Vagina (tissue), 2 donors: ENCODE measurements around the gene IL1A.

ENCODE experiments used
- POLR2A ChIP-seq, 2 donors: fragments of 450-650 bp; IDR thresholded peaks; one replicate each; pipeline ENCODE4 v1.6.1; 2017; ENCODE audit warnings: antibody characterized with exemption in 2 of 2, mild to moderate bottlenecking in 2 of 2, moderate library complexity in 2 of 2
- POLR2AphosphoS5 ChIP-seq, 2 donors: sonication (generic); formaldehyde crosslinking; IDR thresholded peaks; one replicate each; pipeline ENCODE4 v1.9.0; 2017; ENCODE audit warnings: antibody characterized with exemption in 2 of 2, mild to moderate bottlenecking in 2 of 2, low read depth in 1 of 2; ENCODE audit not compliant: insufficient read depth in 1 of 2
- TF ChIP-seq, protein P1 (sequence below), 3 experiments: fragments of 450-650 bp in 2 of 3; fragments of 200-600 bp in 1 of 3; sonication (generic) in 1 of 3; IDR thresholded peaks; one replicate each; pipeline ENCODE4 v1.5.1; 2017 to 2019; ENCODE audit warnings: antibody characterized with exemption in 3 of 3, mild to moderate bottlenecking in 2 of 3, moderate library complexity in 2 of 3

- TF ChIP-seq, protein P1, sequence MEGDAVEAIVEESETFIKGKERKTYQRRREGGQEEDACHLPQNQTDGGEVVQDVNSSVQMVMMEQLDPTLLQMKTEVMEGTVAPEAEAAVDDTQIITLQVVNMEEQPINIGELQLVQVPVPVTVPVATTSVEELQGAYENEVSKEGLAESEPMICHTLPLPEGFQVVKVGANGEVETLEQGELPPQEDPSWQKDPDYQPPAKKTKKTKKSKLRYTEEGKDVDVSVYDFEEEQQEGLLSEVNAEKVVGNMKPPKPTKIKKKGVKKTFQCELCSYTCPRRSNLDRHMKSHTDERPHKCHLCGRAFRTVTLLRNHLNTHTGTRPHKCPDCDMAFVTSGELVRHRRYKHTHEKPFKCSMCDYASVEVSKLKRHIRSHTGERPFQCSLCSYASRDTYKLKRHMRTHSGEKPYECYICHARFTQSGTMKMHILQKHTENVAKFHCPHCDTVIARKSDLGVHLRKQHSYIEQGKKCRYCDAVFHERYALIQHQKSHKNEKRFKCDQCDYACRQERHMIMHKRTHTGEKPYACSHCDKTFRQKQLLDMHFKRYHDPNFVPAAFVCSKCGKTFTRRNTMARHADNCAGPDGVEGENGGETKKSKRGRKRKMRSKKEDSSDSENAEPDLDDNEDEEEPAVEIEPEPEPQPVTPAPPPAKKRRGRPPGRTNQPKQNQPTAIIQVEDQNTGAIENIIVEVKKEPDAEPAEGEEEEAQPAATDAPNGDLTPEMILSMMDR (IDR thresholded peaks at IDR 0.05): no peak
- no peak for TF ChIP-seq POLR2A (IDR thresholded peaks at IDR 0.05)
- TF ChIP-seq POLR2AphosphoS5 (IDR thresholded peaks at IDR 0.05; ENCODE audit: insufficient read depth in 1 of 2, low read depth in 1 of 2): no peak
These were observed 10.7 kb downstream of the IL1A start for GRCh38 chr2:112773556-112773955.
